HG03439 (cell line): ENCODE data around the gene PDE10A.
"Not testable (repeated sequence)": the region's sequence is repeated elsewhere in the genome, so short reads cannot be mapped to it uniquely, and the experiment has no call there.

Source experiments
- ATAC-seq: cut with Tn5 transposase; IDR thresholded peaks from one replicate; pipeline ENCODE4 v1.9.1; 2021; ENCODE audit warnings: mild to moderate bottlenecking, moderate library complexity; ENCODE audit not compliant: unreplicated experiment

The PDE10A gene

GRCh38 chr6:165486183-165487137 lies 176.6 kb downstream of the PDE10A start:
- ATAC-seq: no peak

- no peak for ATAC-seq
These were observed 178.7 kb downstream of the PDE10A start for GRCh38 chr6:165484178-165484889.

- no peak for ATAC-seq
These were observed 181.1 kb downstream of the PDE10A start for GRCh38 chr6:165481921-165482320.

- ATAC-seq: no peak
These were observed 182.1 kb downstream of the PDE10A start for GRCh38 chr6:165480916-165481315.

GRCh38 chr6:165478581-165478980 lies 184.5 kb downstream of the PDE10A start:
- no peak for ATAC-seq

GRCh38 chr6:165469483-165469882 lies 193.6 kb downstream of the PDE10A start:
- no peak for ATAC-seq

- no peak for ATAC-seq
These were observed 194.5 kb downstream of the PDE10A start for GRCh38 chr6:165468340-165469235.

- ATAC-seq: not testable (repeated sequence)
These were observed 199.5 kb downstream of the PDE10A start for GRCh38 chr6:165463499-165463898.

GRCh38 chr6:165459605-165460301 lies 203.3 kb downstream of the PDE10A start:
- not testable (repeated sequence) for ATAC-seq

GRCh38 chr6:165458134-165458533 lies 204.9 kb downstream of the PDE10A start:
- no peak for ATAC-seq

- no peak for ATAC-seq
These were observed 206.8 kb downstream of the PDE10A start for GRCh38 chr6:165456286-165456685.

- no peak for ATAC-seq
These were observed 207.6 kb downstream of the PDE10A start for GRCh38 chr6:165455488-165455887.

- no peak for ATAC-seq
These were observed 209.6 kb downstream of the PDE10A start for GRCh38 chr6:165453395-165453794.

GRCh38 chr6:165451838-165452237 lies 211.2 kb downstream of the PDE10A start:
- ATAC-seq: no peak

GRCh38 chr6:165448210-165448609 lies 214.8 kb downstream of the PDE10A start:
- ATAC-seq: no peak

- no peak for ATAC-seq
These were observed 215.9 kb downstream of the PDE10A start for GRCh38 chr6:165447141-165447540.

- ATAC-seq: no peak
These were observed 216.7 kb downstream of the PDE10A start for GRCh38 chr6:165446331-165446730.

- ATAC-seq: no peak
These were observed 219.6 kb downstream of the PDE10A start for GRCh38 chr6:165443462-165443861.

GRCh38 chr6:165441181-165441580 lies 221.9 kb downstream of the PDE10A start:
- no peak for ATAC-seq

GRCh38 chr6:165439928-165440554 lies 223.0 kb downstream of the PDE10A start:
- ATAC-seq: peak; percentile 69
